Epithelial cell of esophagus (primary cell): ENCODE results near the gene RBMS2.
"Not testable (repeated sequence)": the region's sequence is repeated elsewhere in the genome, so short reads cannot be mapped to it uniquely, and the experiment has no call there.

ENCODE experiments used
- DNase-seq: peaks from one replicate; pipeline ENCODE4 v3.0.0; 2010; ENCODE audit warnings: low read depth
- H3K4me3 ChIP-seq: 2 replicates; pipeline ENCODE4 v1.5.1; 2011; ENCODE audit warnings: mild to moderate bottlenecking, low read length, control low read depth
- TF ChIP-seq, protein P1 (sequence below): IDR thresholded peaks from 2 replicates; pipeline ENCODE4 v1.5.1; 2011; ENCODE audit warnings: low read depth, mild to moderate bottlenecking, low read length, control low read depth, inconsistent platforms; ENCODE audit not compliant: insufficient read depth; ENCODE audit errors: missing control alignments

RBMS2 gene

DNA sequence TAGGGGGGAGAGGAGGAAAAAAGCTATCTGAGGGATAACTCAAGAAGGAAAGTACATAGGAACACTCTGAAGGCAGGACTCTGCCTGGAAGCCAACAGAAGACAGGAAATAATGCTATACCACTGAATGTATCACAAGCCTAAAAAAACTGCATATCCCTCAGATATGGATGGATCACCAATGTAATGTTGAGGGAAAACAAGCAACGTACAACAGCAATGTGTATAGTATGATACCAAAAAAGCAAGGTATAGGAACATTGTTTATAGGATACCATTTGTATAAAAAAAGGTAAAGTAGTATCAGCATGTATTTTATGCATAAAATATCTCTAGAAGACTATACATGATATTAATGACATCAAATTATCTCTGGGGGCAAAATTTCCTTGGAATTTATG lies 37.1 kb upstream of the RBMS2 start:
- TF ChIP-seq, protein P1, sequence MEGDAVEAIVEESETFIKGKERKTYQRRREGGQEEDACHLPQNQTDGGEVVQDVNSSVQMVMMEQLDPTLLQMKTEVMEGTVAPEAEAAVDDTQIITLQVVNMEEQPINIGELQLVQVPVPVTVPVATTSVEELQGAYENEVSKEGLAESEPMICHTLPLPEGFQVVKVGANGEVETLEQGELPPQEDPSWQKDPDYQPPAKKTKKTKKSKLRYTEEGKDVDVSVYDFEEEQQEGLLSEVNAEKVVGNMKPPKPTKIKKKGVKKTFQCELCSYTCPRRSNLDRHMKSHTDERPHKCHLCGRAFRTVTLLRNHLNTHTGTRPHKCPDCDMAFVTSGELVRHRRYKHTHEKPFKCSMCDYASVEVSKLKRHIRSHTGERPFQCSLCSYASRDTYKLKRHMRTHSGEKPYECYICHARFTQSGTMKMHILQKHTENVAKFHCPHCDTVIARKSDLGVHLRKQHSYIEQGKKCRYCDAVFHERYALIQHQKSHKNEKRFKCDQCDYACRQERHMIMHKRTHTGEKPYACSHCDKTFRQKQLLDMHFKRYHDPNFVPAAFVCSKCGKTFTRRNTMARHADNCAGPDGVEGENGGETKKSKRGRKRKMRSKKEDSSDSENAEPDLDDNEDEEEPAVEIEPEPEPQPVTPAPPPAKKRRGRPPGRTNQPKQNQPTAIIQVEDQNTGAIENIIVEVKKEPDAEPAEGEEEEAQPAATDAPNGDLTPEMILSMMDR = no peak
- DNase-seq = no peak
- no peak overlapping the region for H3K4me3 ChIP-seq

DNA sequence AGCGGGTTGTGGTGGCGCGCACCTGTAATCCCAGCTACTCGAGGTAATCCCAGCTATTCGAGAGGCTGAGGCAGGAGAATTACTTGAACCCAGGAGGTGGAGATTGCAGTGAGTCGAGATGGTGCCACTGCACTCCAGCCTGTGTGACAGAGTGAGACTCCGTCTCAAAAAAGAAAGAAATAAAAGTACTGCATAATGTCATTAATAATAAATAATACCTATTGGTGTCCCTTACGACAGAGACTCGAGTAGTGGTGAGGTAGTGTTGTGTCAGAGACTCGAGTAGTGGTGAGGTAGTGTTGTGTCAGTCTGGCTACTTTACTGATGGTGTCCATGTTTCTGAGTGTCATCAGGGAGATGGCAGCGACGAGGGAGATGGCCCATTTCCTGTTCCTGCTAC lies 34.9 kb upstream of the RBMS2 start:
- H3K4me3 ChIP-seq = no peak overlapping the region
- TF ChIP-seq, protein P1 = no peak
- no peak for DNase-seq

- DNase-seq = peak; percentile 39
Observed at GRCh38 chr12:56487448-56488040, 34.1 kb upstream of the RBMS2 start.

GRCh38 chr12:56488041-56488955 lies 33.3 kb upstream of the RBMS2 start, which contains the start of gene GLS2:
Gene GLS2 (minus strand): TSS chr12:56488161. CDS start chr12:56488118, 43 bp downstream.
- TF ChIP-seq, protein P1 = no peak
- H3K4me3 ChIP-seq = peak within 1 kb of the TSS; percentile 58
- DNase-seq = peak; percentile 89

More at GRCh38 chr12:56487448-56488040, 34.1 kb upstream of the RBMS2 start:
- peak overlapping the region; percentile 58 for H3K4me3 ChIP-seq
- TF ChIP-seq, protein P1 = no peak

GRCh38 chr12:56490360-56490759 lies 31.3 kb upstream of the RBMS2 start:
- no peak for DNase-seq
- TF ChIP-seq, protein P1 = no peak
- H3K4me3 ChIP-seq = no peak overlapping the region

GRCh38 chr12:56493409-56494105 lies 28.1 kb upstream of the RBMS2 start:
- not testable (repeated sequence) for H3K4me3 ChIP-seq, DNase-seq

DNA sequence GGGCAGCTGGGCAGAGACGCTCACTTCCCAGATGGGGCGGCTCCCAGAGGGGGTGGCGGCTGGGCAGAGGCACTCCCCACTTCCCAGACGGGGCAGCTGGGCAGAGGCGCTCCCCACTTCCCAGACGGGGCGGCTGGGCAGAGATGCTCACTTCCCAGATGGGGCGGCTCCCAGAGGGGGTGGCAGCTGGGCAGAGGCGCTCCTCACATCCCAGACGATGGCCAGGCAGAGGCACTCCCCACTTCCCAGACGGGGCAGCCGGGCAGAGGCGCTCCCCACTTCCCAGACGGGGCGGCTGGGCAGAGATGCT lies 27.6 kb upstream of the RBMS2 start:
- DNase-seq, H3K4me3 ChIP-seq: not testable (repeated sequence)

DNA sequence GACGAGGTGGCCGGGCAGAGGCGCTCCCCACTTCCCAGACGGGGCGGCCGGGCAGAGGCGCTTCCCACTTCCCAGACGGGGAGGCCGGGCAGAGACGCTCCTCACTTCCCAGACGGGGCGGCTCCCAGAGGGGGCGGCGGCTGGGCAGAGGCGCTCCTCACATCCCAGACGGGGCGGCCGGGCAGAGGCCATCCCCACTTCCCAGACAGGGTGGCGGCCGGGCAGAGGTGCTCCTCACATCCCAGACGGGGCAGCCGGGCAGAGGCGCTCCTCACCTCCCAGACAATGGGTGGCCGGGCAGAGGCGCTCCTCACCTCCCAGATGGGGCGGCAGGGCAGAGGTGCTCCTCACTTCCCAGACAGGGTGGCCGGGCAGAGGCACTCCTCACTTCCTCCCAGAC lies 27.1 kb upstream of the RBMS2 start:
- not testable (repeated sequence) for DNase-seq, H3K4me3 ChIP-seq
